ENCODE data around the gene ATP2A1.

- TF ChIP-seq CTCF (IDR thresholded peaks at IDR 0.05 in 2 of 3, conservative IDR thresholded peaks at IDR 0.05 in 1 of 3; ENCODE audit: borderline replicate concordance in 1 of 3, insufficient read depth in 1 of 3, low read depth in 2 of 3, low read length in 2 of 3) (no peak), POLR2A (IDR thresholded peaks at IDR 0.05; ENCODE audit: borderline replicate concordance, extremely low read depth, insufficient read depth, insufficient read length) (no peak), TCF7L2 (IDR thresholded peaks at IDR 0.05; ENCODE audit: borderline replicate concordance, extremely low read depth, insufficient read depth, insufficient read length) (no peak), EZH2 (IDR thresholded peaks at IDR 0.05) (no peak), REST (IDR thresholded peaks at IDR 0.05; ENCODE audit: low read depth) (no peak), FOSL1 (IDR thresholded peaks at IDR 0.05; ENCODE audit: low read depth) (no peak), MAX (IDR thresholded peaks at IDR 0.05) (no peak), YY1 (IDR thresholded peaks at IDR 0.05; ENCODE audit: extremely low read depth, insufficient replicate concordance, low read depth, low read length) (no peak), EZH2phosphoT487 (IDR thresholded peaks at IDR 0.05; ENCODE audit: borderline replicate concordance) (no peak)
Measured at GRCh38 chr16:28834349-28834748, 43.9 kb upstream of the ATP2A1 start.

All from HCT116 (cell line).